ENCODE data around the gene DAP3. TPM values are rescaled to one million over a fixed set of nuclear protein-coding genes. Genes with fewer than 3 reads are reported as not detected.
"Not testable (repeated sequence)": the region's sequence is repeated elsewhere in the genome, so short reads cannot be mapped to it uniquely, and the experiment has no call there.

DAP3 gene
- total and polyA plus RNA-seq, 2 donors (not counting 1 experiment from before 2014, with no cell fraction given): 54.2 to 103 TPM

DNA sequence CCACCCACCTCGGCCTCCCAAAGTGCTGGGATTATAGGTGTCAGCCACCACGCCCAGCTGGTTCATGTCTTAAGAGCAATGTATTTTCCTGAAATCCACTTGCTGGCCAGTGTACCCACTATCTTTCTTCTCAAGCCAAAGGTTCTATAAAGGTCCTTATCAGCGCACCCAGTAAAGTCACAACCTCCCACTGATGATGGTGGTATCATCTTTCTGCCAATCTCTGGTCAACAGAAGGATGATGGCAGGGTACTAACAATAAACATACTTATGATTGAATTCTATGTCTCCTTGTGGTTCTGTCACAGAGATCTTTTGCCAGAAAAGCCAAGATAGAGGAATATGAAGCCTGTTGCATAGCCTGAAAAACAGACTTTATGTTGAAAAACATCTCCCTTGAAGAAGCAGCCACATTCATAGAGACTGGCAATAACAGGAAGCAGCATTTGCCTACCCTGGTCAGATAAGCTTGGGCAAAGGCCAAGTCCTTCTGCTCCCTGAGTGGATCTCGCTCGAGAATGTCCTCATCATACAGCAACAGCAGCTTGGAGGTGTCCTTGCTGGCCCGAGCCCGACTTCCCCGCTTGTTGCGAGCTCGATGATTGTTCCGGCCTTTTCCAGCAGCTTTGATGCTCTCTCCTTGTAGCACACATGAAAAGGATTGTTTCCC is 73.0 kb downstream of the DAP3 start:
- Histone ChIP-seq H3K27me3 (ENCODE audit: control insufficient read depth, insufficient read depth, low read length) (no peaks in the 10 kb centered on the region), H3K79me2 (ENCODE audit: control insufficient read depth, insufficient read depth, low read length) (no peaks in the 10 kb centered on the region)

DNA sequence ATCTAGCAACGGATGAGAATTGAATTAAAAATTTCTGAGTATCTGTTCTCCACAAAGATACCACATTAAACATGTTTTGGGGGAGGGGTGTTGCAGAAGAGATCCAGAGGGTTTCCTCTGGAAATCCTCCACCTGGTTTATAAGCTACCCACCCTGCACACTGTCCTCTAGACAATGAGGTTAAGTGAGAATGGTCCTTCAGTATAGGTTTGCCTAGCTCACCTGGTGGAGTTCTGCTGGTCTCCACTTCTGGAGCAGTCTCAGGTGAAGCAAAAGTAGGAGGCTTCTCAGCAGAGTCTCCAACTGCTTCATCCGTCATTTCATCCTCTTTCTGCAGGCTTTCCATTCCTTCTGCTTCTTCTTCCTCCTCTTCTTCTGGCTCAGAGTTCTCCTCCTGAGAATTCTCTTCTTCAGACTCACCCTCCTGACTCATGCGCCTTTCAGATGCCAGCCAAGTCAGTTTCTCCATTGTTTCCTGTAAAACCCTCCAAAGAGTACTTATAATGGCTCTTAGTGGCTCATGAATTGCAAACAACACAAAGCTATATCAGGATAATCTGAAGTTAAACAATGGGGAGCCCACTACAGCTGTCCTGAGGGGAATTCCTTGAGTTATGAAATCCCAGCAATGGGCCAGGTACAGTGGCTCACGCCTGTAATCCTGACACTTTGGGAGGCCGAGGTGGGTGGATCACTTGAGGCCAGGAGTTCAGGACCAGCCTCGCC is 74.4 kb downstream of the DAP3 start:
- H3K9ac ChIP-seq (ENCODE audit: insufficient read depth, low read length); H2AFZ ChIP-seq (ENCODE audit: low read length); H3K4me1 ChIP-seq (ENCODE audit: control insufficient read depth, extremely low read depth, insufficient read depth, low read length); H3K79me2 ChIP-seq (ENCODE audit: control insufficient read depth, insufficient read depth, low read length); H3K9me3 ChIP-seq (ENCODE audit: control insufficient read depth, insufficient read depth, low read depth, low read length); H4K20me1 ChIP-seq (ENCODE audit: control insufficient read depth, extremely low read depth, insufficient read depth, low read length); H3K4me3 ChIP-seq (replicated peaks in 1 of 4; ENCODE audit: control extremely low read depth in 1 of 4, insufficient read depth in 1 of 4, low read depth in 3 of 4, low read length in 4 of 4); H3K27me3 ChIP-seq (ENCODE audit: control insufficient read depth, insufficient read depth, low read length); H3K27ac ChIP-seq (ENCODE audit: insufficient read depth, low read length); H3K4me2 ChIP-seq (ENCODE audit: extremely low read depth, insufficient read depth, low read length): not testable (repeated sequence)
- TF ChIP-seq CTCF (conservative IDR thresholded peaks at IDR 0.05 in 1 of 2, IDR thresholded peaks at IDR 0.05 in 1 of 2; ENCODE audit: low read depth in 1 of 2, low read length in 2 of 2): peak in 1 of 2 donors; percentile 1
- peaks cover 12% of the 10 kb centered on the region for H3K36me3 ChIP-seq (ENCODE audit: control insufficient read depth, insufficient read depth, low read length)
- DNase-seq (ENCODE audit: low read depth in 2 of 2): peak; percentile 71 to 95

More for the DNA sequence above, 73.0 kb downstream of the DAP3 start:
- no peak for TF ChIP-seq CTCF (conservative IDR thresholded peaks at IDR 0.05 in 1 of 2, IDR thresholded peaks at IDR 0.05 in 1 of 2; ENCODE audit: low read depth in 1 of 2, low read length in 2 of 2)
- no peak for TF ChIP-seq EZH2 (IDR thresholded peaks at IDR 0.05; ENCODE audit: low read length, missing control alignments)
- Histone ChIP-seq H2AFZ (ENCODE audit: low read length) (no peak overlapping the region), H3K27ac (ENCODE audit: insufficient read depth, low read length) (no peak overlapping the region), H3K9me3 (ENCODE audit: control insufficient read depth, insufficient read depth, low read depth, low read length) (no peaks in the 10 kb centered on the region), H3K36me3 (ENCODE audit: control insufficient read depth, insufficient read depth, low read length) (peaks cover 14% of the 10 kb centered on the region), H3K4me2 (ENCODE audit: extremely low read depth, insufficient read depth, low read length) (no peak overlapping the region), H3K4me3 (replicated peaks in 1 of 4; ENCODE audit: control extremely low read depth in 1 of 4, insufficient read depth in 1 of 4, low read depth in 3 of 4, low read length in 4 of 4) (no peak overlapping the region), H4K20me1 (ENCODE audit: control insufficient read depth, extremely low read depth, insufficient read depth, low read length) (no peaks in the 10 kb centered on the region), H3K4me1 (ENCODE audit: control insufficient read depth, extremely low read depth, insufficient read depth, low read length) (no peaks in the 10 kb centered on the region), H3K9ac (ENCODE audit: insufficient read depth, low read length) (no peak overlapping the region)
- DNase-seq (ENCODE audit: low read depth in 2 of 2): no peak

DNA sequence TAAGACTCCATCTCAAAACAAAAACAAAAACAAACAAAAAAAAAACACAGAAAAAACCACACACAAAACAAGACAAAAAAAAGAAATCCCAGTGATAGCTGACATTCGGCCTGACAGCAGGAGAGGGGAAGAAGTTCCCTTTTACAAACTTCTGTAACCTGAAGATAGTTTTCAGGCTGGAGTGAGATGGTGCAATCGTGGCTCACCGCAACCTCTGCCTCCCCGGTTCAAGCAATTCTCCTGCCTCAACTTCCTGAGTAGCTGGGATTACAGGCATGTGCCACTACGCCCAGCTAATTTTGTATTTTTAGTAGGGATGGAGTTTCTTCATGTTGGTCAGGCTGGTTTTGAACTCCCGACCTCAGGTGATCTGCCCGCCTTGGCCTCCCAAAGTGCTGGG is 75.1 kb downstream of the DAP3 start:
- not testable (repeated sequence) for H3K27me3 ChIP-seq (ENCODE audit: control insufficient read depth, insufficient read depth, low read length); H3K4me1 ChIP-seq (ENCODE audit: control insufficient read depth, extremely low read depth, insufficient read depth, low read length); H3K9me3 ChIP-seq (ENCODE audit: control insufficient read depth, insufficient read depth, low read depth, low read length); H3K4me2 ChIP-seq (ENCODE audit: extremely low read depth, insufficient read depth, low read length); DNase-seq (ENCODE audit: low read depth in 2 of 2); H2AFZ ChIP-seq (ENCODE audit: low read length); H3K4me3 ChIP-seq (replicated peaks in 1 of 4; ENCODE audit: control extremely low read depth in 1 of 4, insufficient read depth in 1 of 4, low read depth in 3 of 4, low read length in 4 of 4); H4K20me1 ChIP-seq (ENCODE audit: control insufficient read depth, extremely low read depth, insufficient read depth, low read length); H3K9ac ChIP-seq (ENCODE audit: insufficient read depth, low read length); H3K27ac ChIP-seq (ENCODE audit: insufficient read depth, low read length); H3K79me2 ChIP-seq (ENCODE audit: control insufficient read depth, insufficient read depth, low read length)
- peaks cover 16% of the 10 kb centered on the region for H3K36me3 ChIP-seq (ENCODE audit: control insufficient read depth, insufficient read depth, low read length)

GRCh38 chr1:155767399-155767989 is 78.6 kb downstream of the DAP3 start:
- H3K4me3 ChIP-seq (replicated peaks in 1 of 4; ENCODE audit: control extremely low read depth in 1 of 4, insufficient read depth in 1 of 4, low read depth in 3 of 4, low read length in 4 of 4); H4K20me1 ChIP-seq (ENCODE audit: control insufficient read depth, extremely low read depth, insufficient read depth, low read length); H3K27me3 ChIP-seq (ENCODE audit: control insufficient read depth, insufficient read depth, low read length); H3K9me3 ChIP-seq (ENCODE audit: control insufficient read depth, insufficient read depth, low read depth, low read length); H3K4me2 ChIP-seq (ENCODE audit: extremely low read depth, insufficient read depth, low read length); H2AFZ ChIP-seq (ENCODE audit: low read length); H3K9ac ChIP-seq (ENCODE audit: insufficient read depth, low read length); H3K4me1 ChIP-seq (ENCODE audit: control insufficient read depth, extremely low read depth, insufficient read depth, low read length); H3K27ac ChIP-seq (ENCODE audit: insufficient read depth, low read length); H3K79me2 ChIP-seq (ENCODE audit: control insufficient read depth, insufficient read depth, low read length); DNase-seq (ENCODE audit: low read depth in 2 of 2): not testable (repeated sequence)
- peaks cover 15% of the 10 kb centered on the region for H3K36me3 ChIP-seq (ENCODE audit: control insufficient read depth, insufficient read depth, low read length)
